ENCODE measurements around the gene CLDN18. TPM values are rescaled to one million over a fixed set of nuclear protein-coding genes. Genes with fewer than 3 reads are reported as not detected.

Gene CLDN18
- total RNA-seq, 2 experiments from 2014 or later: not detected

DNA sequence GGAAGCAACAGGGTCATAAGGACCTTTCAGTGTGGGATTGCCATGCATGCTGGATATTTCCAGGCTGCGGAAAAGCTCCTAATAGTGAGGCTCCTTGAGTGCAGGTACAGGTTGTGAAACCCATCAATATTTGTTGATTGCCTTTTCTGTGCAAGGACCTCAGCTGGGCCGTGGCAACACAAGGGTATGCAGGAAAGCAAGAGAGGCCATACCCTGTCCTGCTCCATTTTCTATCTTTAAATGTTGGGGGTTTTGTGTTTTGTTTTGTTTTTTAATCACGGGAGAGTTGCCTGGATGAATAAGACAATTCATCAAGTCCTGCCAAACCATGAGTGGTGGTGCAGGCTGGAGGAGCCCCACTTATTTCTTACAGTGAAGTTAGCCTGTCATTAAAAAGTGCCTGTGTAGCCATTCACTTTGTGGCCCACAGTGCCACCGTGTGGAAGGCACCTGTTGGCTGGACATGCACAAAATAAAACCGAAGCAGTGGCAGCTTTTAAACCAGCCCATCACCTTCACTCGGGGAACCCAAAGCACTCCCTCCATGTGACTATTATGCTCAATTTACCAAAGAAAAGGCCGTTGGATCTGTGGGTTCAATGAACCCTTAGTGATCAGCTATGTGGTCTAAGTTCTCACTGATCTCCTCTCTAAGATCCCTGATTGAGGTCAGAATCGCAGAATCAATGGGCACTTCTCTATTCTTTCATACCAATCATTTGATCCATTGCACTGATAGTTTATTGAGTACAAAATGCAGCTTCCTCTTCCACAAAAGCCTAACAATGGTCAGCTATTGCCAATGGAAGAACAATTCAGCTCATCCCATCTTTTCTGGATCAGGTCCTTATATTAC is 42.2 kb downstream of the CLDN18 start:
- CTCF ChIA-PET (ENCODE audit: unreplicated experiment): no interaction called here
- Histone ChIP-seq H3K9me3 (ENCODE audit: low read length) (no peaks in the 10 kb centered on the region), H3K4me2 (ENCODE audit: low read length) (no peak overlapping the region), H3K9me2 (ENCODE audit: insufficient read depth, low read length) (no peaks in the 10 kb centered on the region), H3K36me3 (ENCODE audit: insufficient read depth, low read length) (no peaks in the 10 kb centered on the region), H3K4me3 (ENCODE audit: low read depth, low read length, poor library complexity, severe bottlenecking) (no peak overlapping the region), H3K27ac (ENCODE audit: low read depth, low read length, poor library complexity, severe bottlenecking) (no peak overlapping the region), H3K79me2 (ENCODE audit: insufficient read depth, low read depth, low read length) (no peaks in the 10 kb centered on the region), H4K20me1 (ENCODE audit: insufficient read depth, low read length) (no peaks in the 10 kb centered on the region), H3K4me1 (ENCODE audit: insufficient read depth, low read length, poor library complexity, severe bottlenecking) (no peaks in the 10 kb centered on the region), H2AFZ (ENCODE audit: low read length) (no peak overlapping the region)
- DNase-seq (ENCODE audit: low spot score): peak; percentile 26
- BruUV-seq (replicated peaks): no TSS peak
- intact Hi-C loops (cut with micrococcal nuclease; ENCODE audit: unreplicated experiment): no loop called here
- POLR2A ChIA-PET: no interaction called here
- TF ChIP-seq, protein P1, sequence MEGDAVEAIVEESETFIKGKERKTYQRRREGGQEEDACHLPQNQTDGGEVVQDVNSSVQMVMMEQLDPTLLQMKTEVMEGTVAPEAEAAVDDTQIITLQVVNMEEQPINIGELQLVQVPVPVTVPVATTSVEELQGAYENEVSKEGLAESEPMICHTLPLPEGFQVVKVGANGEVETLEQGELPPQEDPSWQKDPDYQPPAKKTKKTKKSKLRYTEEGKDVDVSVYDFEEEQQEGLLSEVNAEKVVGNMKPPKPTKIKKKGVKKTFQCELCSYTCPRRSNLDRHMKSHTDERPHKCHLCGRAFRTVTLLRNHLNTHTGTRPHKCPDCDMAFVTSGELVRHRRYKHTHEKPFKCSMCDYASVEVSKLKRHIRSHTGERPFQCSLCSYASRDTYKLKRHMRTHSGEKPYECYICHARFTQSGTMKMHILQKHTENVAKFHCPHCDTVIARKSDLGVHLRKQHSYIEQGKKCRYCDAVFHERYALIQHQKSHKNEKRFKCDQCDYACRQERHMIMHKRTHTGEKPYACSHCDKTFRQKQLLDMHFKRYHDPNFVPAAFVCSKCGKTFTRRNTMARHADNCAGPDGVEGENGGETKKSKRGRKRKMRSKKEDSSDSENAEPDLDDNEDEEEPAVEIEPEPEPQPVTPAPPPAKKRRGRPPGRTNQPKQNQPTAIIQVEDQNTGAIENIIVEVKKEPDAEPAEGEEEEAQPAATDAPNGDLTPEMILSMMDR (conservative IDR thresholded peaks at IDR 0.05; ENCODE audit: low read length): peak; percentile 78
- no peak for TF ChIP-seq EZH2phosphoT487 (IDR thresholded peaks at IDR 0.05; ENCODE audit: borderline replicate concordance, low read depth, low read length)

DNA sequence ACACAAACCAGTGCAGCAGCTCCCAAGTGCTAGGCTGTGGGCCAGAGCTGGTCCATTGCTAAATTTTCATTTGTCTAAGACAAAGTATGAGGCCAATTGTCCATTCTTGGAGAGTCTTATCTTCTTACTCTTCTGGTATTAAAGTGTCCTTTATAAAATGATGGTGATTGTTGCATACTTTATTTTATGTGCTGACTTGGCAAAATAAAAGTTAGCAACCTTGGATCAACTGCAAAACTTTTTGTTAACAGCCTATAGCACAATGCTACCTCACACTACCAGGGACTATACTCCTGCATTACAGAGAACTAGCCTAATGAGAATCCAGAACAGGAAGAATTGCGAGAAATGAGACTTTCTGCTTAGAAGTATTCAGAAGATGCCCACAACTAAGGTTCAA is 44.1 kb downstream of the CLDN18 start:
- Histone ChIP-seq H3K79me2 (ENCODE audit: insufficient read depth, low read depth, low read length) (no peaks in the 10 kb centered on the region), H3K4me3 (ENCODE audit: low read depth, low read length, poor library complexity, severe bottlenecking) (no peak overlapping the region), H3K36me3 (ENCODE audit: insufficient read depth, low read length) (no peaks in the 10 kb centered on the region), H3K9me2 (ENCODE audit: insufficient read depth, low read length) (no peaks in the 10 kb centered on the region), H3K27ac (ENCODE audit: low read depth, low read length, poor library complexity, severe bottlenecking) (no peak overlapping the region), H2AFZ (ENCODE audit: low read length) (no peak overlapping the region), H3K9me3 (ENCODE audit: low read length) (no peaks in the 10 kb centered on the region), H4K20me1 (ENCODE audit: insufficient read depth, low read length) (no peaks in the 10 kb centered on the region), H3K4me2 (ENCODE audit: low read length) (no peak overlapping the region), H3K4me1 (ENCODE audit: insufficient read depth, low read length, poor library complexity, severe bottlenecking) (no peaks in the 10 kb centered on the region)
- ChIA-PET CTCF (ENCODE audit: unreplicated experiment) (no interaction called here), POLR2A (interaction anchor here (0.7 kb wide), 1 partner anchor 50 kb away, joined by 4 read pairs; no protein-coding TSS in a partner anchor)
- intact Hi-C loops (cut with micrococcal nuclease; ENCODE audit: unreplicated experiment): no loop called here
- no peak for TF ChIP-seq EZH2phosphoT487 (IDR thresholded peaks at IDR 0.05; ENCODE audit: borderline replicate concordance, low read depth, low read length)
- TF ChIP-seq, protein P1 (conservative IDR thresholded peaks at IDR 0.05; ENCODE audit: low read length): no peak
- DNase-seq (ENCODE audit: low spot score): no peak
- BruUV-seq (replicated peaks): no TSS peak

DNA sequence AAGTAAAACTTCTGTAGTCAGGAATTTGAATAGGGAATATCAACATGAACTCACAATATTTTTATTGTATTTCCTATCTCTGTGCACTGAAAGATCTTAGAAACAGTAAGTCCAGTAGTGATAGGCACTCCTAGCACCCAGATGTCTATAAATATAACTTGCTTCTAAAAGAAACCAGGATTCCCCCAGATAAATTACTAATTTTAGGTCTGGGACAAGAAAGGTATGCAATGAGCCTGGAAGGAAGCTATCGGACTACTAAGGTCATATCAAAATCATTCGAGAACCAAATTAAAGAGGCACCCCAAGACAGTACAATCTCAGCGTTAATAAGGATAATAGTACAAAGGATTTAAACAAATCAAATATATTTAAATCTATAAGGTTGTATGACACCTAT is 47.4 kb downstream of the CLDN18 start:
- no peaks in the 10 kb centered on the region for H3K36me3 ChIP-seq (ENCODE audit: insufficient read depth, low read length)
- BruUV-seq (replicated peaks): no TSS peak
- H3K4me1 ChIP-seq (ENCODE audit: insufficient read depth, low read length, poor library complexity, severe bottlenecking): peaks cover 8% of the 10 kb centered on the region
- H3K4me2 ChIP-seq (ENCODE audit: low read length): no peak overlapping the region
- no peak overlapping the region for H3K27ac ChIP-seq (ENCODE audit: low read depth, low read length, poor library complexity, severe bottlenecking)
- ChIA-PET CTCF (ENCODE audit: unreplicated experiment) (no interaction called here), POLR2A (interaction anchor here (0.8 kb wide), 1 partner anchor 12 kb away, joined by 3 read pairs; no protein-coding TSS in a partner anchor)
- intact Hi-C loops (cut with micrococcal nuclease; ENCODE audit: unreplicated experiment): no loop called here
- no peak for DNase-seq (ENCODE audit: low spot score)
- no peaks in the 10 kb centered on the region for H4K20me1 ChIP-seq (ENCODE audit: insufficient read depth, low read length)
- TF ChIP-seq, protein P1 (conservative IDR thresholded peaks at IDR 0.05; ENCODE audit: low read length): no peak
- TF ChIP-seq EZH2phosphoT487 (IDR thresholded peaks at IDR 0.05; ENCODE audit: borderline replicate concordance, low read depth, low read length): no peak
- no peak overlapping the region for H3K4me3 ChIP-seq (ENCODE audit: low read depth, low read length, poor library complexity, severe bottlenecking)
- no peaks in the 10 kb centered on the region for H3K9me2 ChIP-seq (ENCODE audit: insufficient read depth, low read length)
- no peak overlapping the region for H2AFZ ChIP-seq (ENCODE audit: low read length)
- H3K9me3 ChIP-seq (ENCODE audit: low read length): no peaks in the 10 kb centered on the region
- H3K79me2 ChIP-seq (ENCODE audit: insufficient read depth, low read depth, low read length): no peaks in the 10 kb centered on the region

All from OCI-LY7 (cell line).